GM23338 (cell line): ENCODE data around the gene CIAO2A. TPM values are rescaled to one million over a fixed set of nuclear protein-coding genes. Genes with fewer than 3 reads are reported as not detected.
A peak's percentile ranks its signal among the peaks of the same experiment; 100 is the strongest.
"Not testable (repeated sequence)": the region's sequence is repeated elsewhere in the genome, so short reads cannot be mapped to it uniquely, and the experiment has no call there.

Experiments used
- ATAC-seq: fragments of 200-7000 bp; cut with Tn5 transposase; 3 replicates; pipeline ENCODE4 v1.9.1; 2020
- DNase-seq: peaks from one replicate; pipeline ENCODE4 v3.0.0-alpha.2; 2015; ENCODE audit warnings: low spot score
- H2AFZ ChIP-seq: fragments of 200-600 bp; sonication (generic); 2 replicates; pipeline ENCODE4 v1.8.0; 2016; ENCODE audit warnings: antibody characterized with exemption, mild to moderate bottlenecking, moderate library complexity
- H3F3A ChIP-seq: fragments of 200-600 bp; sonication (generic); replicated peaks from 2 replicates; pipeline ENCODE4 v1.8.0; 2017; ENCODE audit warnings: antibody characterized with exemption, mixed run types, low read depth
- H3K27ac ChIP-seq: fragments of 200-600 bp; sonication (generic); 2 replicates; pipeline ENCODE4 v1.6.1; 2016; ENCODE audit warnings: low read depth
- H3K27me3 ChIP-seq: fragments of 200-600 bp; sonication (generic); 2 replicates; pipeline ENCODE4 v1.8.0; 2016; ENCODE audit warnings: mild to moderate bottlenecking, mixed run types, moderate library complexity; ENCODE audit not compliant: insufficient read depth
- H3K36me3 ChIP-seq: fragments of 200-600 bp; sonication (generic); 2 replicates; pipeline ENCODE4 v1.8.0; 2016; ENCODE audit warnings: mild to moderate bottlenecking; ENCODE audit not compliant: insufficient read depth
- H3K4me1 ChIP-seq: fragments of 200-600 bp; sonication (generic); 2 replicates; pipeline ENCODE4 v1.8.0; 2016; ENCODE audit warnings: mild to moderate bottlenecking, moderate library complexity; ENCODE audit not compliant: insufficient read depth
- H3K4me2 ChIP-seq: fragments of 200-600 bp; sonication (generic); 2 replicates; pipeline ENCODE4 v1.7.1; 2017; ENCODE audit warnings: mixed run types
- H3K4me3 ChIP-seq: fragments of 200-600 bp; sonication (generic); 2 replicates; pipeline ENCODE4 v1.6.1; 2016; ENCODE audit warnings: mixed run types
- H3K79me2 ChIP-seq: fragments of 200-600 bp; sonication (generic); replicated peaks from 2 replicates; pipeline ENCODE4 v1.8.0; 2017; ENCODE audit warnings: mild to moderate bottlenecking; ENCODE audit not compliant: insufficient read depth
- H3K9me2 ChIP-seq: fragments of 200-600 bp; sonication (generic); 2 replicates; pipeline ENCODE4 v1.8.0; 2017; ENCODE audit not compliant: insufficient read depth
- H4K20me1 ChIP-seq: fragments of 200-600 bp; sonication (generic); replicated peaks from 2 replicates; pipeline ENCODE4 v1.8.0; 2017; ENCODE audit warnings: mild to moderate bottlenecking; ENCODE audit not compliant: insufficient read depth
- H3K27ac Mint-ChIP-seq: 2 replicates; pipeline ENCODE4 v1.8.0; 2020; ENCODE audit warnings: inconsistent platforms, mild to moderate bottlenecking, moderate library complexity, mixed read lengths
- H3K27me3 Mint-ChIP-seq: 3 replicates; pipeline ENCODE4 v1.8.0; 2022; ENCODE audit warnings: low read depth, mild to moderate bottlenecking, moderate library complexity, mixed read lengths, inconsistent platforms; ENCODE audit not compliant: insufficient read depth, poor library complexity
- H3K36me3 Mint-ChIP-seq: 3 replicates; pipeline ENCODE4 v1.8.0; 2021; ENCODE audit warnings: low read depth, mild to moderate bottlenecking, inconsistent platforms, moderate library complexity, mixed read lengths
- H3K4me1 Mint-ChIP-seq: 3 replicates; pipeline ENCODE4 v1.8.0; 2020; ENCODE audit warnings: mild to moderate bottlenecking, inconsistent platforms, mixed read lengths
- H3K4me3 Mint-ChIP-seq: 3 replicates; pipeline ENCODE4 v1.8.0; 2021; ENCODE audit warnings: moderate library complexity, mild to moderate bottlenecking, inconsistent platforms, mixed read lengths
- H3K9me3 Mint-ChIP-seq: 3 replicates; pipeline ENCODE4 v1.8.0; 2020; ENCODE audit warnings: moderate library complexity, mild to moderate bottlenecking, inconsistent platforms, mixed read lengths
- CREB1 ChIP-seq: fragments of 250-450 bp; sonication (Bioruptor Pico); IDR thresholded peaks from 2 replicates; pipeline ENCODE4 v1.5.0; 2020; ENCODE audit warnings: low read depth, mild to moderate bottlenecking, moderate library complexity
- EZH2 ChIP-seq: fragments of 200-600 bp; sonication (generic); IDR thresholded peaks from one replicate; pipeline ENCODE4 v1.8.0; 2017; ENCODE audit warnings: antibody characterized with exemption, mild to moderate bottlenecking, low read depth; ENCODE audit not compliant: unreplicated experiment
- JUNB ChIP-seq: IDR thresholded peaks from one replicate; pipeline ENCODE4 v1.6.1; 2016; ENCODE audit warnings: antibody characterized with exemption; ENCODE audit not compliant: unreplicated experiment
- NANOG ChIP-seq: IDR thresholded peaks from 2 replicates; pipeline ENCODE4 v1.6.1; 2016; ENCODE audit warnings: antibody characterized with exemption, borderline replicate concordance
- POLR2AphosphoS5 ChIP-seq: IDR thresholded peaks from 2 replicates; pipeline ENCODE4 v1.6.1; 2016; ENCODE audit warnings: antibody characterized with exemption, low read depth
- STAT1 ChIP-seq: IDR thresholded peaks from one replicate; pipeline ENCODE4 v1.6.1; 2016; ENCODE audit warnings: antibody characterized with exemption; ENCODE audit not compliant: unreplicated experiment
- ZNF114 ChIP-seq: fragments of 250-450 bp; sonication (Bioruptor Pico); IDR thresholded peaks from 2 replicates; pipeline ENCODE4 v1.5.0; 2020; ENCODE audit warnings: mild to moderate bottlenecking, moderate library complexity
- ZNF331 ChIP-seq: fragments of 250-450 bp; sonication (Bioruptor Pico); IDR thresholded peaks from 2 replicates; pipeline ENCODE4 v1.5.0; 2020; ENCODE audit warnings: low read depth, mild to moderate bottlenecking, moderate library complexity
- polyA plus RNA-seq: library from polyadenylated mRNA; unstranded; fragments of >200 nt; fragmentation: Nextera tagmentation; extraction: Ambion mirVana; gene quantifications from 2 replicates; pipeline ENCODE4 v1.2.1, GENCODE V29; 2016
- total RNA-seq: library from RNA; depleted of rRNA; stranded (reverse); fragments of >200 nt; shearing (Covaris generic); gene quantifications from 2 replicates; pipeline ENCODE4 v1.2.3, GENCODE V29; 2014
- TF ChIP-seq, protein P1 (sequence below): IDR thresholded peaks from 2 replicates; pipeline ENCODE4 v1.6.1; 2016; ENCODE audit warnings: antibody characterized with exemption
- TF ChIP-seq, protein P2 (sequence below): IDR thresholded peaks from one replicate; pipeline ENCODE4 v1.6.1; 2018; ENCODE audit warnings: antibody characterized with exemption; ENCODE audit not compliant: unreplicated experiment
- TF ChIP-seq, protein P3 (sequence below), 2 experiments: fragments of 200-600 bp in 1 of 2; sonication (generic) in 1 of 2; conservative IDR thresholded peaks; 2 replicates each; pipeline versions ENCODE4 v1.5.1 to v1.6.1; 2016 to 2017; ENCODE audit warnings: antibody characterized with exemption in 2 of 2, low read depth in 2 of 2, mild to moderate bottlenecking in 2 of 2, moderate library complexity in 1 of 2

Gene CIAO2A
- total and polyA plus RNA-seq, 2 experiments from 2014 or later = 132 to 318 TPM

DNA sequence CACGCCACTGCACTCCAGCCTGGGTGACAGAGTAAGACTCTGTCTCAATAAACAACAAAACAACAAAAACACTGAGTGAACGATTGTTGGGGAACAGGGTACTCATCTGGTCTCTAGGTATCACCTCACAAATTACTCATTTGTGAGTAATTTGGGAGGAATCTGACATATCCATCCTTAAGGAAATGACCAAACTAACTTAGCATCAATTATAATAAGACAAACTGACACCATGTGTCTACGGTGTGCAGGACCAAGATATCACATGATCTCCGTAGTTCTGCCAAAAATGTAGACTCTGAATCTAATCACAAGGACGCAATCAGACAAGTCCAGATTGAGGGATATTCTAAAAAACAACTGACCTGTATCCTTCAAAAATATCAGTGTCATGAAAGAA is 35.4 kb downstream of the CIAO2A start:
- no peaks in the 10 kb centered on the region for H3K4me1 Mint-ChIP-seq
- H3K36me3 Mint-ChIP-seq = no peaks in the 10 kb centered on the region
- no peaks in the 10 kb centered on the region for H4K20me1 ChIP-seq
- no peaks in the 10 kb centered on the region for H3F3A ChIP-seq
- H3K4me1 ChIP-seq = no peaks in the 10 kb centered on the region
- no peaks in the 10 kb centered on the region for H3K79me2 ChIP-seq
- no peak overlapping the region for H3K4me3 ChIP-seq
- H3K27ac ChIP-seq = no peak overlapping the region
- H3K4me2 ChIP-seq = no peak overlapping the region
- H3K9me2 ChIP-seq = no peaks in the 10 kb centered on the region
- ATAC-seq = no peak
- no peak overlapping the region for H3K27ac Mint-ChIP-seq
- H3K27me3 Mint-ChIP-seq = peaks cover 3% of the 10 kb centered on the region
- H3K4me3 Mint-ChIP-seq = no peak overlapping the region
- no peak overlapping the region for H2AFZ ChIP-seq
- no peaks in the 10 kb centered on the region for H3K36me3 ChIP-seq
- DNase-seq = no peak
- no peak for TF ChIP-seq CREB1 (CRISPR knock-in tag)
- TF ChIP-seq POLR2AphosphoS5 = no peak
- TF ChIP-seq, protein P1, sequence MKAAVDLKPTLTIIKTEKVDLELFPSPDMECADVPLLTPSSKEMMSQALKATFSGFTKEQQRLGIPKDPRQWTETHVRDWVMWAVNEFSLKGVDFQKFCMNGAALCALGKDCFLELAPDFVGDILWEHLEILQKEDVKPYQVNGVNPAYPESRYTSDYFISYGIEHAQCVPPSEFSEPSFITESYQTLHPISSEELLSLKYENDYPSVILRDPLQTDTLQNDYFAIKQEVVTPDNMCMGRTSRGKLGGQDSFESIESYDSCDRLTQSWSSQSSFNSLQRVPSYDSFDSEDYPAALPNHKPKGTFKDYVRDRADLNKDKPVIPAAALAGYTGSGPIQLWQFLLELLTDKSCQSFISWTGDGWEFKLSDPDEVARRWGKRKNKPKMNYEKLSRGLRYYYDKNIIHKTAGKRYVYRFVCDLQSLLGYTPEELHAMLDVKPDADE = no peak
- no peak for TF ChIP-seq JUNB
- no peak for TF ChIP-seq STAT1
- TF ChIP-seq EZH2 = no peak
- no peak for TF ChIP-seq NANOG
- TF ChIP-seq ZNF114 (CRISPR knock-in tag) = no peak
- H3K27me3 ChIP-seq = no peaks in the 10 kb centered on the region
- H3K9me3 Mint-ChIP-seq = peaks cover 7% of the 10 kb centered on the region; the same call in 2 of the 3 replicates

DNA sequence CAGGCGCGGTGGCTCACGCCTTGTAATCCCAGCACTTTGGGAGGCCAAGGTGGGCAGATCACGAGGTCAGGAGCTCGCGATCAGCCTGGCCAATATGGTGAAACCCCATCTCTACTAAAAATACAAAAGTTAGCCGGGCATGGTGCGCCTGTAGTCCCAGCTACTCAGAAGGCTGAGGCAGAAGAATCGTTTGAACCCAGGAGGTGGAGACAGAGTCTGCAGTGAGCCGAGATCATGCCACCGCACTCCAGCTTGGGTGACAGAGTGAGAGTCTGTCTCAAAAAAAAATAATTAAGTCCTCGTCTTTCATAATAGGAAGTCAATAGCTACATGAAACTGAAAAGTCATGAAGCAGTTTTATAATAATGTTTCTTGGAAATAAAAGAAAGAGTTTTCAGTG is 40.0 kb downstream of the CIAO2A start:
- H3K4me2 ChIP-seq, H3K4me1 Mint-ChIP-seq, H3K79me2 ChIP-seq, H4K20me1 ChIP-seq, H3K4me3 ChIP-seq, H3F3A ChIP-seq, H3K9me3 Mint-ChIP-seq, H3K27ac ChIP-seq, H3K27me3 ChIP-seq, H3K36me3 ChIP-seq, H3K9me2 ChIP-seq, ATAC-seq, H3K27me3 Mint-ChIP-seq, H3K36me3 Mint-ChIP-seq, H3K4me3 Mint-ChIP-seq, H3K27ac Mint-ChIP-seq, DNase-seq, H3K4me1 ChIP-seq: not testable (repeated sequence)
- H2AFZ ChIP-seq = peak overlapping the region; percentile 38; the same call in 1 of the 2 replicates

DNA sequence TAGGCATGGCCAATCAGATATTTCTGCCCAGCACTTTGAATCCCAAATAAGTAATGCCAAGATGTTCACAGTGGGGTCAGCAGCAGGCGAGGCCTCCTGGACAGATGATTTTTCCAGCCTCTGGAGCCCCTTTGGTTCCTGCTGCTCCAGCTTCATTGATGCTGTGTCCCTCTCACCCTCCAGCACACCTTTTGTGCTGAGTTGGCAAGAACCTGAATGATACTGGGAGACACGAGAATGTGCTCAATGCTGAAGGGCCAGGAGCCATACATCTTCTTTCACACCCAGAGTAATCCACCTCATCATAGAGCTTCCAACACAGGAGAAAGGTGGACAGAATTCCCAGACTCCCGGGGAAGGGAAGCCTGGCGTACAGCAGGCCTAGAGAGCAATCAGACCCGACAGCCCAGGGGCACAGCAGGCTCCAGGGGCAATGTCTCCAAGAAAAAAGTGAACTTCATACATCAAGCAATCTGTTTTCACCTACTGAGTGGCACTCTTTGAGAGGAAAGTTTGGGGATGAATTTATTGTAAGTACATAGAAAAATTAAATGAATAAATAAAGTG is 40.6 kb downstream of the CIAO2A start:
- Histone ChIP-seq H3F3A (no peaks in the 10 kb centered on the region), H3K36me3 (no peaks in the 10 kb centered on the region), H3K9me2 (no peaks in the 10 kb centered on the region), H3K4me1 (0 out of 2 replicates have a peak, but pooled peaks cover 4% of the 10 kb centered on the region), H3K27ac (no peak overlapping the region), H3K27me3 (peaks cover under 1% of the 10 kb centered on the region; the same call in 1 of the 2 replicates), H3K79me2 (no peaks in the 10 kb centered on the region), H3K4me2 (no peak overlapping the region), H2AFZ (peak overlapping the region; percentile 59; the same call in 1 of the 2 replicates), H3K4me3 (no peak overlapping the region), H4K20me1 (no peaks in the 10 kb centered on the region)
- no peak for ATAC-seq
- no peak overlapping the region for H3K4me3 Mint-ChIP-seq
- peaks cover 5% of the 10 kb centered on the region for H3K4me1 Mint-ChIP-seq
- no peak for DNase-seq
- no peak overlapping the region for H3K27ac Mint-ChIP-seq
- H3K9me3 Mint-ChIP-seq = no peaks in the 10 kb centered on the region; the same call in 2 of the 3 replicates
- no peaks in the 10 kb centered on the region for H3K36me3 Mint-ChIP-seq
- peaks cover 10% of the 10 kb centered on the region for H3K27me3 Mint-ChIP-seq
- TF ChIP-seq JUNB = no peak
- no peak for TF ChIP-seq CREB1 (CRISPR knock-in tag)
- TF ChIP-seq STAT1 = no peak
- TF ChIP-seq ZNF331 (CRISPR knock-in tag) = no peak
- TF ChIP-seq, protein P1 = no peak
- no peak for TF ChIP-seq ZNF114 (CRISPR knock-in tag)
- TF ChIP-seq EZH2 = no peak
- TF ChIP-seq, protein P2, sequence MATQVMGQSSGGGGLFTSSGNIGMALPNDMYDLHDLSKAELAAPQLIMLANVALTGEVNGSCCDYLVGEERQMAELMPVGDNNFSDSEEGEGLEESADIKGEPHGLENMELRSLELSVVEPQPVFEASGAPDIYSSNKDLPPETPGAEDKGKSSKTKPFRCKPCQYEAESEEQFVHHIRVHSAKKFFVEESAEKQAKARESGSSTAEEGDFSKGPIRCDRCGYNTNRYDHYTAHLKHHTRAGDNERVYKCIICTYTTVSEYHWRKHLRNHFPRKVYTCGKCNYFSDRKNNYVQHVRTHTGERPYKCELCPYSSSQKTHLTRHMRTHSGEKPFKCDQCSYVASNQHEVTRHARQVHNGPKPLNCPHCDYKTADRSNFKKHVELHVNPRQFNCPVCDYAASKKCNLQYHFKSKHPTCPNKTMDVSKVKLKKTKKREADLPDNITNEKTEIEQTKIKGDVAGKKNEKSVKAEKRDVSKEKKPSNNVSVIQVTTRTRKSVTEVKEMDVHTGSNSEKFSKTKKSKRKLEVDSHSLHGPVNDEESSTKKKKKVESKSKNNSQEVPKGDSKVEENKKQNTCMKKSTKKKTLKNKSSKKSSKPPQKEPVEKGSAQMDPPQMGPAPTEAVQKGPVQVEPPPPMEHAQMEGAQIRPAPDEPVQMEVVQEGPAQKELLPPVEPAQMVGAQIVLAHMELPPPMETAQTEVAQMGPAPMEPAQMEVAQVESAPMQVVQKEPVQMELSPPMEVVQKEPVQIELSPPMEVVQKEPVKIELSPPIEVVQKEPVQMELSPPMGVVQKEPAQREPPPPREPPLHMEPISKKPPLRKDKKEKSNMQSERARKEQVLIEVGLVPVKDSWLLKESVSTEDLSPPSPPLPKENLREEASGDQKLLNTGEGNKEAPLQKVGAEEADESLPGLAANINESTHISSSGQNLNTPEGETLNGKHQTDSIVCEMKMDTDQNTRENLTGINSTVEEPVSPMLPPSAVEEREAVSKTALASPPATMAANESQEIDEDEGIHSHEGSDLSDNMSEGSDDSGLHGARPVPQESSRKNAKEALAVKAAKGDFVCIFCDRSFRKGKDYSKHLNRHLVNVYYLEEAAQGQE = no peak
- no peak for TF ChIP-seq NANOG
- TF ChIP-seq, protein P3, sequence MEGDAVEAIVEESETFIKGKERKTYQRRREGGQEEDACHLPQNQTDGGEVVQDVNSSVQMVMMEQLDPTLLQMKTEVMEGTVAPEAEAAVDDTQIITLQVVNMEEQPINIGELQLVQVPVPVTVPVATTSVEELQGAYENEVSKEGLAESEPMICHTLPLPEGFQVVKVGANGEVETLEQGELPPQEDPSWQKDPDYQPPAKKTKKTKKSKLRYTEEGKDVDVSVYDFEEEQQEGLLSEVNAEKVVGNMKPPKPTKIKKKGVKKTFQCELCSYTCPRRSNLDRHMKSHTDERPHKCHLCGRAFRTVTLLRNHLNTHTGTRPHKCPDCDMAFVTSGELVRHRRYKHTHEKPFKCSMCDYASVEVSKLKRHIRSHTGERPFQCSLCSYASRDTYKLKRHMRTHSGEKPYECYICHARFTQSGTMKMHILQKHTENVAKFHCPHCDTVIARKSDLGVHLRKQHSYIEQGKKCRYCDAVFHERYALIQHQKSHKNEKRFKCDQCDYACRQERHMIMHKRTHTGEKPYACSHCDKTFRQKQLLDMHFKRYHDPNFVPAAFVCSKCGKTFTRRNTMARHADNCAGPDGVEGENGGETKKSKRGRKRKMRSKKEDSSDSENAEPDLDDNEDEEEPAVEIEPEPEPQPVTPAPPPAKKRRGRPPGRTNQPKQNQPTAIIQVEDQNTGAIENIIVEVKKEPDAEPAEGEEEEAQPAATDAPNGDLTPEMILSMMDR (conservative IDR thresholded peaks at IDR 0.05; ENCODE audit: low read depth in 2 of 2) = no peak
